H1 (cell line): ENCODE data around the gene FBXO46. TPM values are rescaled to one million over a fixed set of nuclear protein-coding genes. Genes with fewer than 3 reads are reported as not detected.

Source experiments
- CTCF ChIA-PET: fragments of 300-600 bp; sonication (Branson Sonifier 250); formaldehyde crosslinking; loops from one replicate; lab custom pipeline; 2021; ENCODE audit not compliant: partially characterized antibody; lab: Charles Lee
- POLR2A ChIA-PET: fragments of 300-600 bp; sonication (Branson Sonifier 250); formaldehyde crosslinking; loops from one replicate; lab custom pipeline; 2021; ENCODE audit warnings: inconsistent platforms; ENCODE audit not compliant: partially characterized antibody; lab: Charles Lee
- DNase-seq, 2 experiments: peaks; one replicate each; pipeline versions ENCODE4 v3.0.0 to v3.0.0-alpha.2; 2010 to 2022; ENCODE audit warnings: low spot score in 2 of 2, low read depth in 1 of 2, mixed read lengths in 1 of 2
- FAIRE-seq: peaks from 2 replicates; lab custom pipeline; 2011; peaks lifted over from hg19 to GRCh38; lab: Jason Lieb, UNC
- H2AFZ ChIP-seq: 2 replicates; pipeline ENCODE4 v1.8.1; 2012; ENCODE audit warnings: low read length, inconsistent platforms
- H2AK5ac ChIP-seq: 2 replicates; pipeline ENCODE4 v1.6.1; 2013; ENCODE audit warnings: low read depth, low read length
- H2BK120ac ChIP-seq: replicated peaks from 2 replicates; pipeline ENCODE3; 2013; ENCODE audit warnings: low read depth, low read length, inconsistent platforms
- H2BK12ac ChIP-seq: 2 replicates; pipeline ENCODE4 v1.6.1; 2013; ENCODE audit warnings: low read depth, low read length
- H2BK15ac ChIP-seq: 2 replicates; pipeline ENCODE4 v1.6.1; 2013; ENCODE audit warnings: low read length
- H2BK20ac ChIP-seq: 2 replicates; pipeline ENCODE4 v1.6.1; 2013; ENCODE audit warnings: low read length
- H2BK5ac ChIP-seq: 2 replicates; pipeline ENCODE4 v1.6.1; 2013; ENCODE audit warnings: low read depth, low read length
- H3K14ac ChIP-seq: 2 replicates; pipeline ENCODE4 v1.6.1; 2013; ENCODE audit warnings: inconsistent platforms; ENCODE audit not compliant: insufficient read length
- H3K18ac ChIP-seq: 2 replicates; pipeline ENCODE4 v1.6.1; 2013; ENCODE audit warnings: low read length; ENCODE audit errors: extremely low read depth
- H3K23ac ChIP-seq: 2 replicates; pipeline ENCODE4 v1.6.1; 2013; ENCODE audit warnings: inconsistent platforms; ENCODE audit not compliant: insufficient read length
- H3K23me2 ChIP-seq: 2 replicates; pipeline ENCODE4 v1.6.1; 2013; ENCODE audit warnings: low read depth, low read length
- H3K27ac ChIP-seq: 2 replicates; pipeline ENCODE4 v1.6.1; 2011; ENCODE audit warnings: low read depth, low read length, inconsistent platforms
- H3K27me3 ChIP-seq, 4 experiments: replicated peaks in 1 of 4; 1 replicate in 1 of 4; 2 replicates in 3 of 4; pipeline versions ENCODE4 v1.6.1 to v1.8.1; 2011 to 2013; ENCODE audit warnings: low read length in 3 of 4, mild to moderate bottlenecking in 3 of 4, inconsistent platforms in 2 of 4, mixed read lengths in 2 of 4, moderate library complexity in 1 of 4; ENCODE audit not compliant: control insufficient read depth in 3 of 4, insufficient read depth in 3 of 4; ENCODE audit errors: extremely low read depth in 1 of 4
- H3K36me3 ChIP-seq, 4 experiments: 2 replicates each; pipeline versions ENCODE4 v1.6.1 to v1.8.1; 2011 to 2013; ENCODE audit warnings: mild to moderate bottlenecking in 4 of 4, low read length in 3 of 4, moderate library complexity in 2 of 4, control low read depth in 1 of 4, inconsistent platforms in 1 of 4; ENCODE audit not compliant: insufficient read depth in 4 of 4, control insufficient read depth in 2 of 4
- H3K4ac ChIP-seq: replicated peaks from 2 replicates; pipeline ENCODE3; 2013; ENCODE audit warnings: low read length, low read depth, mixed read lengths, inconsistent platforms; ENCODE audit not compliant: insufficient read length
- H3K4me1 ChIP-seq, 4 experiments: replicated peaks in 1 of 4; 1 replicate in 1 of 4; 2 replicates in 3 of 4; pipeline versions ENCODE4 v1.6.1 to v1.8.1; 2011 to 2013; ENCODE audit warnings: low read length in 3 of 4, inconsistent platforms in 2 of 4, mixed read lengths in 1 of 4; ENCODE audit not compliant: insufficient read depth in 4 of 4, control insufficient read depth in 3 of 4
- H3K4me2 ChIP-seq, 2 experiments: 2 replicates each; pipeline versions ENCODE4 v1.6.1 to v1.8.1; 2011 to 2013; ENCODE audit warnings: low read depth in 2 of 2, low read length in 2 of 2, control low read depth in 1 of 2, inconsistent platforms in 1 of 2, mild to moderate bottlenecking in 1 of 2; ENCODE audit not compliant: insufficient read depth in 1 of 2
- H3K4me3 ChIP-seq, 4 experiments: fragments of 200-600, 300-600 bp in 1 of 4; sonication (generic), shearing (Covaris generic), sonication (Bioruptor Twin) in 1 of 4; 2 replicates each; pipeline versions ENCODE4 v1.5.1 to v1.8.1; 2011 to 2016; ENCODE audit warnings: low read length in 4 of 4, low read depth in 3 of 4, control low read depth in 2 of 4, inconsistent platforms in 2 of 4, mild to moderate bottlenecking in 2 of 4, mixed read lengths in 1 of 4, moderate library complexity in 1 of 4; ENCODE audit not compliant: insufficient read depth in 2 of 4; ENCODE audit errors: extremely low read depth in 1 of 4
- H3K56ac ChIP-seq: replicated peaks from 2 replicates; pipeline ENCODE3; 2013; ENCODE audit warnings: low read depth, mild to moderate bottlenecking, mixed read lengths, low read length, inconsistent platforms; ENCODE audit not compliant: insufficient read length
- H3K79me1 ChIP-seq: 2 replicates; pipeline ENCODE4 v1.6.1; 2013; ENCODE audit warnings: low read depth, low read length, control low read depth
- H3K79me2 ChIP-seq, 2 experiments: 2 replicates each; pipeline versions ENCODE4 v1.6.1 to v1.8.1; 2012 to 2013; ENCODE audit warnings: low read length in 2 of 2, mild to moderate bottlenecking in 2 of 2, inconsistent platforms in 1 of 2; ENCODE audit not compliant: insufficient read depth in 2 of 2, control insufficient read depth in 1 of 2
- H3K9ac ChIP-seq, 4 experiments: replicated peaks in 1 of 4; 1 replicate in 1 of 4; 2 replicates in 3 of 4; pipeline versions ENCODE4 v1.6.1 to v1.8.1; 2011 to 2013; ENCODE audit warnings: low read depth in 3 of 4, low read length in 3 of 4, control low read depth in 2 of 4, mild to moderate bottlenecking in 2 of 4, moderate library complexity in 2 of 4, inconsistent platforms in 1 of 4; ENCODE audit errors: extremely low read depth in 1 of 4
- H3K9me3 ChIP-seq, 2 experiments: 2 replicates each; pipeline versions ENCODE4 v1.6.1 to v1.8.1; 2012 to 2013; ENCODE audit warnings: mild to moderate bottlenecking in 2 of 2, moderate library complexity in 2 of 2, control low read depth in 1 of 2, inconsistent platforms in 1 of 2, low read depth in 1 of 2, low read length in 1 of 2, mixed read lengths in 1 of 2; ENCODE audit not compliant: insufficient read depth in 2 of 2
- H4K20me1 ChIP-seq, 2 experiments: replicated peaks in 1 of 2; 2 replicates each; pipeline versions ENCODE3 to v1.8.1; 2011 to 2013; ENCODE audit warnings: inconsistent platforms in 2 of 2, low read length in 2 of 2, mild to moderate bottlenecking in 1 of 2; ENCODE audit not compliant: insufficient read depth in 2 of 2, control insufficient read depth in 1 of 2
- H4K5ac ChIP-seq: 2 replicates; pipeline ENCODE4 v1.6.1; 2013; ENCODE audit warnings: low read length, low read depth, mixed read lengths, inconsistent platforms; ENCODE audit not compliant: insufficient read length
- H4K8ac ChIP-seq: 2 replicates; pipeline ENCODE4 v1.8.0; 2013; ENCODE audit warnings: mild to moderate bottlenecking, moderate library complexity, low read length, inconsistent platforms; ENCODE audit not compliant: insufficient read depth; ENCODE audit errors: extremely low read depth
- H4K91ac ChIP-seq: replicated peaks from 2 replicates; pipeline ENCODE3; 2013; ENCODE audit warnings: low read length, mixed read lengths, inconsistent platforms; ENCODE audit not compliant: insufficient read length
- BACH1 ChIP-seq: IDR thresholded peaks from 2 replicates; pipeline ENCODE4 v1.6.1; 2012; ENCODE audit warnings: low read length, improper control_type of control experiment
- NRF1 ChIP-seq: IDR thresholded peaks from 2 replicates; pipeline ENCODE4 v1.6.1; 2011; ENCODE audit warnings: mild to moderate bottlenecking, low read depth, low read length, improper control_type of control experiment
- SAP30 ChIP-seq: fragments of 300-600 bp; sonication (generic); IDR thresholded peaks from 2 replicates; pipeline ENCODE4 v1.7.1; 2012; ENCODE audit warnings: low read length, moderate library complexity, mild to moderate bottlenecking, inconsistent platforms; ENCODE audit not compliant: insufficient read depth, insufficient replicate concordance
- SIN3A ChIP-seq, 2 experiments: IDR thresholded peaks in 1 of 2; conservative IDR thresholded peaks in 1 of 2; 2 replicates each; pipeline ENCODE4 v1.6.1; 2011 to 2012; ENCODE audit warnings: low read length in 2 of 2, improper control_type of control experiment in 1 of 2, low read depth in 1 of 2, mild to moderate bottlenecking in 1 of 2
- TAF7 ChIP-seq: optimal IDR thresholded peaks from 2 replicates; pipeline ENCODE3; 2011; ENCODE audit warnings: low read depth, mild to moderate bottlenecking, inconsistent platforms, low read length, moderate library complexity, borderline replicate concordance
- YY1 ChIP-seq: IDR thresholded peaks from 2 replicates; pipeline ENCODE4 v1.6.1; 2011; ENCODE audit warnings: low read depth, mild to moderate bottlenecking, low read length
- WGBS, 2 experiments: shearing (Covaris generic) in 1 of 2; methylation state at CpG; one replicate each; pipeline versions ENCODE4 v1.1.6 to v1.1.7; 2013 to 2015; ENCODE audit warnings: low lambda C conversion rate in 2 of 2, mixed read lengths in 2 of 2, inconsistent platforms in 1 of 2, low coverage in 1 of 2, missing lambda C conversion rate in 1 of 2; ENCODE audit not compliant: insufficient replicate concordance in 2 of 2, insufficient coverage in 1 of 2, insufficient read length in 1 of 2; ENCODE audit errors: extremely low coverage in 1 of 2, missing lambda C conversion rate in 1 of 2; 5-methylcytosine and 5-hydroxymethylcytosine counted together
- polyA plus RNA-seq, 7 experiments: library from polyadenylated mRNA; depleted of rRNA in 3 of 7; stranded (reverse) in 5 of 7; unstranded in 2 of 7; fragments of >200 nt in 5 of 7; fragments of 200-250 nt in 2 of 7; gene quantifications; 1 replicate in 5 of 7; 2 replicates in 1 of 7; 4 replicates in 1 of 7; pipeline versions ENCODE4 v1.2.1 to v1.2.3, GENCODE V29; 2011 to 2013; ENCODE audit warnings: missing spikeins in 2 of 7, mixed read lengths in 2 of 7
- total RNA-seq: library from RNA; stranded (reverse); fragmentation: NEBNext Ultra II Directional; extraction: Animal tissue kit (Norgen Biotek cat#: 25700); gene quantifications from 2 replicates; pipeline ENCODE4 v1.2.1, GENCODE V29; 2021
- TF ChIP-seq, protein P1 (sequence below): IDR thresholded peaks from 2 replicates; pipeline ENCODE4 v1.6.1; 2012; ENCODE audit warnings: inconsistent platforms
- TF ChIP-seq, protein P2 (sequence below): IDR thresholded peaks from 2 replicates; pipeline ENCODE4 v1.6.1; 2011; ENCODE audit warnings: low read depth, mild to moderate bottlenecking, low read length; ENCODE audit not compliant: insufficient read depth
- TF ChIP-seq, protein P3 (sequence below): IDR thresholded peaks from 2 replicates; pipeline ENCODE4 v1.6.1; 2012; ENCODE audit warnings: inconsistent platforms

The FBXO46 gene
- total and polyA plus RNA-seq, 2 of the 8 experiments (the other 6 are each of a cell fraction or from before 2014, with no cell fraction given): 11.2 to 38.9 TPM

DNA sequence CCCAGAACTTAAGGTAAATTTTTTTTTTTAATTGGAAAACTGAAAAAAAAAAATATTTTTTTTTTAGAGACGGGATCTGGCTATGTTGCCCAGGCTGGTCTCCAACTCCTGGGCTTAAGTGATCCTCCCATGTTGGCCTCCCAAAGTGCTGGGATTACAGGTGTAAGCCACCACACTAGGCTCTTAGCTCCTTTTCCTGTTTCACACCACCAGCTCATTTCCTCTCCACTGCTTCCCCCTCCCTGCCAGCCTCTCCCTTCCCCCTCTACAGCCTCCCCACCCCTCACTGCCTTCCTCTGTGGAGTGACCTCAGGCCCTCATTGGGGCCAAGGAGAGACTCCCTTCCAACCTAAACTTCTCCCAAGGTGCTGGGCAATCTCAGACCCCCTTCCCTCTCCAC lies 66.9 kb downstream of the FBXO46 start:
- Histone ChIP-seq H3K23me2 (peaks cover 7% of the 10 kb centered on the region), H3K9ac (no peak overlapping the region), H3K18ac (no peak overlapping the region), H3K27ac (no peak overlapping the region), H3K4me2 (no peak overlapping the region), H4K5ac (no peak overlapping the region), H4K20me1 (peaks cover 0 to 2% of the 10 kb centered on the region in 2 experiments), H3K4ac (no peak overlapping the region), H2BK5ac (no peak overlapping the region), H3K27me3 (peaks cover 6 to 9% (median 8%) of the 10 kb centered on the region in 4 experiments), H2BK120ac (no peak overlapping the region), H2BK15ac (no peak overlapping the region), H3K4me3 (no peak overlapping the region), H3K23ac (no peak overlapping the region), H2BK12ac (peak overlapping the region; percentile 31; the same call in 1 of the 2 replicates), H3K14ac (no peak overlapping the region), H3K36me3 (no peaks in the 10 kb centered on the region), H3K79me2 (no peaks in the 10 kb centered on the region), H3K79me1 (no peaks in the 10 kb centered on the region), H3K9me3 (no peaks in the 10 kb centered on the region), H2AFZ (no peak overlapping the region), H2BK20ac (no peak overlapping the region), H3K56ac (no peak overlapping the region), H4K8ac (no peak overlapping the region), H2AK5ac (no peak overlapping the region), H3K4me1 (peaks cover 7 to 11% (median 10%) of the 10 kb centered on the region in 4 experiments), H4K91ac (no peak overlapping the region)
- ChIA-PET CTCF (interaction anchor here (1.0 to 4.1 kb wide), 3 partner anchors 21 to 295 kb away, joined by 3 to 14 read pairs (median 4); no protein-coding TSS in a partner anchor), POLR2A (interaction anchor here (0.7 kb wide), 2 partner anchors 29 to 51 kb away, joined by 3 read pairs; partner anchors contain the start of gene QPCTL)
- TF ChIP-seq SIN3A (conservative IDR thresholded peaks at IDR 0.05 in 1 of 2, IDR thresholded peaks at IDR 0.05 in 1 of 2; ENCODE audit: low read depth in 1 of 2, low read length in 2 of 2) (no peak), NRF1 (no peak), TAF7 (no peak), SAP30 (no peak), YY1 (no peak), BACH1 (no peak)
- TF ChIP-seq, protein P1, sequence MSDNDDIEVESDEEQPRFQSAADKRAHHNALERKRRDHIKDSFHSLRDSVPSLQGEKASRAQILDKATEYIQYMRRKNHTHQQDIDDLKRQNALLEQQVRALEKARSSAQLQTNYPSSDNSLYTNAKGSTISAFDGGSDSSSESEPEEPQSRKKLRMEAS: no peak
- TF ChIP-seq, protein P2, sequence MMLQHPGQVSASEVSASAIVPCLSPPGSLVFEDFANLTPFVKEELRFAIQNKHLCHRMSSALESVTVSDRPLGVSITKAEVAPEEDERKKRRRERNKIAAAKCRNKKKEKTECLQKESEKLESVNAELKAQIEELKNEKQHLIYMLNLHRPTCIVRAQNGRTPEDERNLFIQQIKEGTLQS: no peak
- TF ChIP-seq, protein P3, sequence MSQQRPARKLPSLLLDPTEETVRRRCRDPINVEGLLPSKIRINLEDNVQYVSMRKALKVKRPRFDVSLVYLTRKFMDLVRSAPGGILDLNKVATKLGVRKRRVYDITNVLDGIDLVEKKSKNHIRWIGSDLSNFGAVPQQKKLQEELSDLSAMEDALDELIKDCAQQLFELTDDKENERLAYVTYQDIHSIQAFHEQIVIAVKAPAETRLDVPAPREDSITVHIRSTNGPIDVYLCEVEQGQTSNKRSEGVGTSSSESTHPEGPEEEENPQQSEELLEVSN: no peak
- no peak for FAIRE-seq
- 100% methylated on average over 1 of the region's 1 CpG; no CpG with 5 or more reads in 1 of the 2 experiments for WGBS, 2 experiments
- no peak for DNase-seq
